Pons (tissue), 1 donor: ENCODE data around the gene GNAT2.

Source experiments
- DNase-seq: peaks from one replicate; pipeline ENCODE4 v3.0.0-alpha.2; 2016; ENCODE audit warnings: low spot score

The GNAT2 gene

DNA sequence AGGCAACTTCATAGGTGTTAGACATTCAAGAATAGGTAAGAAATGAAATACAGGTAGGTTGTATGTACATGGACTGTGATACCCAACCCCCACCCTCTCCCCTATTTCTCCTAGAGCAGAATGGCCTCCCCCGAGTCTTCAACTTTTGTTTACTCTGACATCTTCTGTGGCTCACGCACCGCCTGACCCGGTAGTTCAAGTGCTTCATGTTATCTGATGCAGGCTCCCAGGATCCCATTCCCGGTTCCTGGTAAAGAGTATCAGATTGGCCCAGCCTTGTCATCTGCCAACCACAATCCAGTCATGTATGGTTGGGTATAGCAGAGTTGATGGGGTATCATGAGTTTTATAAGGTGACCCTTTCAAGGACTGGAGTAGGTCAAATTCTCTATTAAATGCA, 61.9 kb downstream of the GNAT2 start:
- DNase-seq: no peak

GRCh38 chr1:109556563-109556962, 62.9 kb downstream of the GNAT2 start:
- DNase-seq: no peak
